ENCODE results near the gene ABL2.

- no peak for TF ChIP-seq POLR2AphosphoS5 (IDR thresholded peaks at IDR 0.05)
- TF ChIP-seq, protein P1, sequence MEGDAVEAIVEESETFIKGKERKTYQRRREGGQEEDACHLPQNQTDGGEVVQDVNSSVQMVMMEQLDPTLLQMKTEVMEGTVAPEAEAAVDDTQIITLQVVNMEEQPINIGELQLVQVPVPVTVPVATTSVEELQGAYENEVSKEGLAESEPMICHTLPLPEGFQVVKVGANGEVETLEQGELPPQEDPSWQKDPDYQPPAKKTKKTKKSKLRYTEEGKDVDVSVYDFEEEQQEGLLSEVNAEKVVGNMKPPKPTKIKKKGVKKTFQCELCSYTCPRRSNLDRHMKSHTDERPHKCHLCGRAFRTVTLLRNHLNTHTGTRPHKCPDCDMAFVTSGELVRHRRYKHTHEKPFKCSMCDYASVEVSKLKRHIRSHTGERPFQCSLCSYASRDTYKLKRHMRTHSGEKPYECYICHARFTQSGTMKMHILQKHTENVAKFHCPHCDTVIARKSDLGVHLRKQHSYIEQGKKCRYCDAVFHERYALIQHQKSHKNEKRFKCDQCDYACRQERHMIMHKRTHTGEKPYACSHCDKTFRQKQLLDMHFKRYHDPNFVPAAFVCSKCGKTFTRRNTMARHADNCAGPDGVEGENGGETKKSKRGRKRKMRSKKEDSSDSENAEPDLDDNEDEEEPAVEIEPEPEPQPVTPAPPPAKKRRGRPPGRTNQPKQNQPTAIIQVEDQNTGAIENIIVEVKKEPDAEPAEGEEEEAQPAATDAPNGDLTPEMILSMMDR (IDR thresholded peaks at IDR 0.05 in 8 of 11, conservative IDR thresholded peaks at IDR 0.05 in 3 of 11) = no peak
- no peak for TF ChIP-seq POLR2A (IDR thresholded peaks at IDR 0.05)
Measured at GRCh38 chr1:179095924-179096323, 133.6 kb downstream of the ABL2 start.
